Transverse colon (tissue), 4 donors: ENCODE results near the gene BLNK. TPM values are rescaled to one million over a fixed set of nuclear protein-coding genes. Genes with fewer than 3 reads are reported as not detected.

Source experiments
- DNase-seq: peaks from one replicate; pipeline ENCODE4 v3.0.0-alpha.2; 2019
- H3K27ac ChIP-seq, 4 donors: fragments of 200-600 bp; sonication (generic); 2 replicates each; pipeline ENCODE4 v1.5.1; 2016 to 2018; ENCODE audit warnings: inconsistent platforms in 4 of 4
- H3K27me3 ChIP-seq: fragments of 200-600 bp; sonication (generic); 2 replicates; pipeline ENCODE4 v1.5.1; 2017; ENCODE audit warnings: inconsistent platforms
- H3K36me3 ChIP-seq, 4 donors: fragments of 200-600 bp; sonication (generic); 2 replicates each; pipeline ENCODE4 v1.5.1; 2017 to 2019; ENCODE audit warnings: inconsistent platforms in 4 of 4
- H3K4me1 ChIP-seq, 4 donors: fragments of 200-600 bp; sonication (generic); 2 replicates each; pipeline ENCODE4 v1.5.1; 2017 to 2020; ENCODE audit warnings: inconsistent platforms in 4 of 4
- H3K4me3 ChIP-seq, 4 donors: fragments of 200-600 bp; sonication (generic); 1 replicate in 1 of 4; 2 replicates in 3 of 4; pipeline versions ENCODE4 v1.5.1 to v1.6.1; 2017 to 2019; ENCODE audit warnings: inconsistent platforms in 4 of 4
- H3K9me3 ChIP-seq, 2 donors: fragments of 200-600 bp; sonication (generic); 2 replicates each; pipeline ENCODE4 v1.5.1; 2017 to 2019; ENCODE audit warnings: inconsistent platforms in 2 of 2
- CTCF ChIP-seq, 5 experiments: fragments of 200-600 bp in 3 of 5; fragments of 450-650 bp in 2 of 5; sonication (generic) in 3 of 5; IDR thresholded peaks; 1 replicate in 2 of 5; 2 replicates in 3 of 5; pipeline ENCODE4 v1.5.1; 2016 to 2017; ENCODE audit warnings: antibody characterized with exemption in 5 of 5, inconsistent platforms in 3 of 5, mild to moderate bottlenecking in 2 of 5, moderate library complexity in 1 of 5
- EP300 ChIP-seq: sonication (generic); formaldehyde crosslinking; IDR thresholded peaks from one replicate; pipeline ENCODE4 v1.6.1; 2017; ENCODE audit warnings: antibody characterized with exemption, low read depth
- POLR2A ChIP-seq: fragments of 450-650 bp; IDR thresholded peaks from one replicate; pipeline ENCODE4 v1.6.1; 2016; ENCODE audit warnings: antibody characterized with exemption, mild to moderate bottlenecking, moderate library complexity
- POLR2AphosphoS5 ChIP-seq, 3 donors: sonication (generic); formaldehyde crosslinking; IDR thresholded peaks; one replicate each; pipeline ENCODE4 v1.6.1; 2016; ENCODE audit warnings: antibody characterized with exemption in 3 of 3
- WGBS, 2 donors: methylation state at CpG; one replicate each; pipeline ENCODE4 v1.1.5; 2018; ENCODE audit warnings: low coverage in 1 of 2; 5-methylcytosine and 5-hydroxymethylcytosine counted together
- in situ Hi-C, 4 donors: fragments of 200-750 bp; cut with MboI; loops; one replicate each; pipeline versions ENCODE4 v1.15.0 to v1.15.1; 2017; ENCODE audit warnings: low sequenced_read_pairs in 3 of 4, low pct_ligation_motif_present in 1 of 4, low pct_unique_long_range_greater_than_20kb in 1 of 4
- intact Hi-C: fragments of 100-400 bp; cut with DNase I; formaldehyde crosslinking; loops from one replicate; pipeline ENCODE4 v1.15.1; 2023; ENCODE audit warnings: low total_unique reads
- total RNA-seq, 4 donors: library from RNA; depleted of rRNA; stranded (reverse); fragments of >200 nt; gene quantifications; one replicate each; pipeline ENCODE4 v1.1.0, GENCODE V29; 2016

The BLNK gene
- total RNA-seq, 4 donors from 2014 or later: 5.6 to 21.8 (median 12.0) TPM

- no peaks in the 10 kb centered on the region for H3K27me3 ChIP-seq
- H3K9me3 ChIP-seq: no peaks in the 10 kb centered on the region
- 45 to 54% methylated on average over 4 to 8 of the region's 8 CpGs for WGBS, 2 donors
- peak in 1 of 3 donors; percentile 40 for TF ChIP-seq POLR2AphosphoS5 (IDR thresholded peaks at IDR 0.05)
- TF ChIP-seq POLR2A: no peak
- DNase-seq: peak; percentile 41
- intact Hi-C loops (no loop called here), in situ Hi-C loops (loop anchor here in 3 of 4 donors (25.0 kb wide), 1 partner anchor 294 kb away; no protein-coding TSS in a partner anchor)
- H3K4me1 ChIP-seq: peaks cover 12 to 22% (median 15%) of the 10 kb centered on the region in 4 donors
- H3K36me3 ChIP-seq: no peaks in the 10 kb centered on the region
- no peak overlapping the region for H3K4me3 ChIP-seq
- H3K27ac ChIP-seq: no peak overlapping the region
These were observed 35.1 kb upstream of the BLNK start for GRCh38 chr10:96306516-96306915.

GRCh38 chr10:96305019-96305418 is 33.6 kb upstream of the BLNK start:
- no peak overlapping the region for H3K27ac ChIP-seq
- TF ChIP-seq CTCF (IDR thresholded peaks at IDR 0.05) (no peak), EP300 (no peak), POLR2AphosphoS5 (IDR thresholded peaks at IDR 0.05) (no peak), POLR2A (no peak)
- no peak for DNase-seq
- no peaks in the 10 kb centered on the region for H3K36me3 ChIP-seq
- in situ Hi-C loops (loop anchor here in 3 of 4 donors (25.0 kb wide), 1 partner anchor 293 kb away; no protein-coding TSS in a partner anchor), intact Hi-C loops (no loop called here)
- peaks cover 4% of the 10 kb centered on the region for H3K27me3 ChIP-seq
- 88 to 92% methylated on average over 2 to 3 of the region's 3 CpGs for WGBS, 2 donors
- H3K4me3 ChIP-seq: no peak overlapping the region
- no peaks in the 10 kb centered on the region for H3K9me3 ChIP-seq
- H3K4me1 ChIP-seq: peaks cover 7 to 11% (median 9%) of the 10 kb centered on the region in 4 donors

GRCh38 chr10:96304230-96304629 is 32.9 kb upstream of the BLNK start, which contains the start of gene DNTT:
DNTT (plus strand) TSS chr10:96304434; CDS start chr10:96304498, 64 bp downstream.
- DNase-seq: no peak
- peaks cover 0 to 5% (median 1%) of the 10 kb centered on the region in 4 donors for H3K4me1 ChIP-seq
- H3K27me3 ChIP-seq: peaks cover 4% of the 10 kb centered on the region
- no peaks in the 10 kb centered on the region for H3K9me3 ChIP-seq
- no peak within 1 kb of the TSS for H3K4me3 ChIP-seq
- in situ Hi-C loops: loop anchor here in 3 of 4 donors (25.0 kb wide), 1 partner anchor 292 kb away; no protein-coding TSS in a partner anchor
- TF ChIP-seq POLR2AphosphoS5 (IDR thresholded peaks at IDR 0.05) (no peak), EP300 (no peak), POLR2A (no peak), CTCF (IDR thresholded peaks at IDR 0.05) (no peak)
- WGBS, 2 donors: 77 to 100% methylated on average over 1 to 8 of the region's 8 CpGs
- no peaks in the 10 kb centered on the region for H3K36me3 ChIP-seq
- intact Hi-C loops: no loop called here
- H3K27ac ChIP-seq: no peak within 1 kb of the TSS

- intact Hi-C loops (no loop called here), in situ Hi-C loops (loop anchor here in 3 of 4 donors (25.0 kb wide), 1 partner anchor 289 kb away; no protein-coding TSS in a partner anchor)
- Histone ChIP-seq H3K4me1 (no peaks in the 10 kb centered on the region), H3K9me3 (no peaks in the 10 kb centered on the region), H3K36me3 (no peaks in the 10 kb centered on the region), H3K27me3 (peaks cover 4% of the 10 kb centered on the region), H3K27ac (no peak overlapping the region), H3K4me3 (no peak overlapping the region)
- 75 to 80% methylated on average over 1 of the region's 1 CpG for WGBS, 2 donors
- TF ChIP-seq POLR2A (no peak), EP300 (no peak), CTCF (IDR thresholded peaks at IDR 0.05) (no peak), POLR2AphosphoS5 (IDR thresholded peaks at IDR 0.05) (no peak)
- DNase-seq: no peak
These were observed 30.2 kb upstream of the BLNK start for GRCh38 chr10:96301616-96302015.

GRCh38 chr10:96299383-96299782 is 28.0 kb upstream of the BLNK start:
- H3K4me3 ChIP-seq: no peak overlapping the region
- intact Hi-C loops: no loop called here
- H3K36me3 ChIP-seq: no peaks in the 10 kb centered on the region
- no peaks in the 10 kb centered on the region for H3K9me3 ChIP-seq
- 22 to 35% methylated on average over 5 of the region's 5 CpGs for WGBS, 2 donors
- H3K27ac ChIP-seq: no peak overlapping the region
- TF ChIP-seq CTCF (IDR thresholded peaks at IDR 0.05) (no peak), POLR2AphosphoS5 (IDR thresholded peaks at IDR 0.05) (no peak), POLR2A (no peak), EP300 (no peak)
- H3K4me1 ChIP-seq: no peaks in the 10 kb centered on the region
- in situ Hi-C loops: loop anchor here in 2 of 4 donors (5.0 to 10.0 kb wide), 2 partner anchors 72 to 75 kb away; no protein-coding TSS in a partner anchor
- peaks cover 4% of the 10 kb centered on the region for H3K27me3 ChIP-seq
- DNase-seq: no peak
